D721Med (cell line): Measurements from ENCODE around the gene SLC22A5.

Experiments
- DNase-seq: peaks from one replicate; pipeline ENCODE4 v3.0.0; 2011; ENCODE audit warnings: low spot score; ENCODE audit not compliant: insufficient read length
- FAIRE-seq: peaks from 2 replicates; lab custom pipeline; 2011; peaks lifted over from hg19 to GRCh38; lab: Jason Lieb, UNC
- CTCF ChIP-seq: IDR thresholded peaks from 2 replicates; pipeline ENCODE4 v1.5.1; 2012; ENCODE audit warnings: mild to moderate bottlenecking, control low read depth; ENCODE audit not compliant: insufficient read depth; ENCODE audit errors: missing control alignments

Gene SLC22A5

GRCh38 chr5:132353486-132353995 is 16.0 kb upstream of the SLC22A5 start:
- DNase-seq (no peak), FAIRE-seq (no peak)
- no peak for TF ChIP-seq CTCF

GRCh38 chr5:132354381-132355139 is 14.9 kb upstream of the SLC22A5 start:
- FAIRE-seq (no peak), DNase-seq (no peak)
- TF ChIP-seq CTCF, result no peak

- DNase-seq (no peak), FAIRE-seq (no peak)
- no peak for TF ChIP-seq CTCF
These were observed 14.3 kb upstream of the SLC22A5 start for GRCh38 chr5:132355140-132355765.

GRCh38 chr5:132358775-132359174 is 10.7 kb upstream of the SLC22A5 start:
- no peak for TF ChIP-seq CTCF
- FAIRE-seq, result no peak
- DNase-seq, result no peak

DNA sequence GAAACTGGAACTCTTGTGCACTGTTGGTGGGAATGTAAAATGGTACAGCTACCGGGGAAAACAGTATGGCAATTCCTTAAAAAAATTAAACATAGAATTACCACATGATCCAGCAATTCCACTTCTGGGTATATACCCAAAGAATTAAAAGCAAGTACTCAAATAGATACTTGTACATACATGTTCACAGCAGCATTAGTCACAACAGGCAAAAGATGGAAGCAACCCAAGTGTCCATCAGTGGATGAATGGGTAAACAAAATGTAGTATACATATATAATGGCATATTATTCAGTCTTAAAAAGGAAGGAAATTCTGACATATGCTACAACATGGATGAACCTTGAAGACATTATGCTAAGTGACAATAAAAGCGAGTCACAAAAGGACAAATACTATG is 7.4 kb upstream of the SLC22A5 start:
- no peak for TF ChIP-seq CTCF
- DNase-seq, result no peak

GRCh38 chr5:132363431-132364112 is 5.9 kb upstream of the SLC22A5 start:
- FAIRE-seq (no peak), DNase-seq (no peak)
- no peak for TF ChIP-seq CTCF

More for the DNA sequence above, 7.4 kb upstream of the SLC22A5 start:
- FAIRE-seq, result no peak
